Forelimb muscle (tissue), 1 donor: Measurements from ENCODE around the gene GNB2. TPM values are rescaled to one million over a fixed set of nuclear protein-coding genes. Genes with fewer than 3 reads are reported as not detected.
A peak's percentile ranks its signal among the peaks of the same experiment; 100 is the strongest.
"Not testable (repeated sequence)": the region's sequence is repeated elsewhere in the genome, so short reads cannot be mapped to it uniquely, and the experiment has no call there.

Source experiments
- DNase-seq: peaks from one replicate; pipeline ENCODE4 v3.0.0-alpha.2; 2013; ENCODE audit warnings: low read depth
- polyA plus RNA-seq: library from polyadenylated mRNA; unstranded; fragments of 120-200 nt; gene quantifications from one replicate; pipeline ENCODE4 v1.2.1, GENCODE V29; 2013; ENCODE audit not compliant: insufficient read length

Gene GNB2
- polyA plus RNA-seq, 1 donor: 139 TPM

DNA sequence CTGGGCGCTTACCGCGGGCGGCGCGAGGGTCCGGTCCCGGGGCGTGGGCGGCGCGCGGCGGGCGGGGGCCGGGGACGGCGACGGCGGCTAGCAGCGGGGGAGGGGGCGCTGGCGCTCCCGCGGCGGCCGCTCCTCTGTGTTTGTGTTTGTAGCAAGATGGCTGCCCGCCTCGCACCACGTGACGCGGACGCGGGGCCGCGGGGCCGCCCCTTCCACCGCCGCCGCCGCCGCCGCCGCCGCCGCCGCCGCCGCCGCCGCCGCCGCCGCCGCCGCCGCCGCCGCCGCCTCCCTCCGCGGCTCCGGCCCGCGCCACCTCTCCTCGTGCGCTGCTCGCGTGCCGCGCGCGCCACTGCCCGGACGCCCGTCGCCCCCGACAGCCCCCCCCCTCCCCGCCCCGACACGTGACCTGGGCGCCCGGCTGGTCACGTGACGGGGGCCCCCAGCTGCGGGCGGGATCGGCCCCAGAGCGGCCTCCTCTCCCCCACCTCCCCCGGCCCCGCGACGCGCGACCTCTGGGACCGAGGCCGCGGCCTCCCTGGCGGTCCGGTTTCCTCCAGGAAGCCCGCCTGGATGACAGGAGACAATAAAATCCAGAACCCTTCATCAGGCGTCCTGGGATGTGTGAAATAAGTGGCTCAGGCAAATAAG is 20.7 kb downstream of the GNB2 start, which contains the start of gene GIGYF1:
Gene GIGYF1 (minus strand): TSS at position 153 of the 648 bp plus-strand sequence. CDS start 6,012 bp downstream, outside the sequence.
- DNase-seq: no peak

DNA sequence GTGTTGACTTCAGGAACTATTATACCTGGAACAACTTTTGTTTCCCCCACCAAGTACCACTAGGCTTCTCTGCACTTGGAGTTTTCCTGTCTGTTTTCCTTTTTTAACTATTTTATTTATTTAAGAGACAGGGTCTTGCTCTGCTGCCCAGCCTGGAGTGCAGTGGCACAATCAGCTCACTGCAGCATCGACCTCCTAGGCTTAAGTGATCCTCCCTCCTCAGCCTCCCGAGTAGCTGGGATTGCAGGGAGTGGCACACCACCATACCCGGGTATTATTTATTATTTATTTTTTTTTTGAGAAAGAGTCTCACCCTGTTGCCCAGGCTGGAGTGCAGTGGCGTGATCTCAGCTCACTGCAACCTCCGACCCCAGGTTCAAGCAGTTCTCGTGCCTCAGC is 22.6 kb downstream of the GNB2 start:
- DNase-seq: no peak

DNA sequence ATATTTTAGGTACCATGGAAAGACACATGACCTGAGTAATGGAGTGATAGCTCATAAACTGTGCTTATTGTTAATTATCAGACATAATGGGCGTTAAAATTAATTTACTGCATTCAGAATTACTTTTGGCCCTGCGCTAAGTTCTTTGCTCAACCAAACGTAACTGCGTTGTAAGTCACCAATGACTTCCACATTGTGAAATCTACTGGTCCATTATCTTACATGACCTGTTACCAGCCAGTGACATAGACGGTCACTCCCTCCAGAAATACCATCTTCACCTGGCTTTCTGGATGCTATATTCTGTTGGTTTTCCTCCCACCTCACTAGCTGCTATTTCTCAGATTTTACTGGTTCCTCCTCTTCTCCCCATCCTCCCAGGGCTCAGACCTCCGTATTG is 25.5 kb downstream of the GNB2 start:
- no peak for DNase-seq

DNA sequence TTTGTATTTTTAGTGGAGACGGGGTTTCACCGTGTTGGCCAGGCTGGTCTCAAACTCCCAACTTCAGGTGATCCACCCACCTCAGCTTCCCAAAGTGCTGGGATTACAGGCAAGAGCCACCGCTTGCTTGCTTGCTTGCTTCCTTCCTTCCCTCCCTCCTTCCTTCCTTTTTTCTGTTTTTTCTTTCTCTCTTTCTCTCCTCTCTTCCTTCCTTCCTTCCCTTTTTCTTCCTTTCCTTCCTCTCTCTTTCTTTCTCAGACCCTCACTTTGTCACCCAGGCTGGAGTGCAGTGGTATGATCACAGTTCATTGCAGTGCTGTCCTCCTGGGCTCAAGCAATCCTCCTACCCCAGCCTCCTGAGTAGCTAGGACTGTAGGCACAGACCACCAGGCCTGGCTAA is 27.5 kb downstream of the GNB2 start:
- not testable (repeated sequence) for DNase-seq

DNA sequence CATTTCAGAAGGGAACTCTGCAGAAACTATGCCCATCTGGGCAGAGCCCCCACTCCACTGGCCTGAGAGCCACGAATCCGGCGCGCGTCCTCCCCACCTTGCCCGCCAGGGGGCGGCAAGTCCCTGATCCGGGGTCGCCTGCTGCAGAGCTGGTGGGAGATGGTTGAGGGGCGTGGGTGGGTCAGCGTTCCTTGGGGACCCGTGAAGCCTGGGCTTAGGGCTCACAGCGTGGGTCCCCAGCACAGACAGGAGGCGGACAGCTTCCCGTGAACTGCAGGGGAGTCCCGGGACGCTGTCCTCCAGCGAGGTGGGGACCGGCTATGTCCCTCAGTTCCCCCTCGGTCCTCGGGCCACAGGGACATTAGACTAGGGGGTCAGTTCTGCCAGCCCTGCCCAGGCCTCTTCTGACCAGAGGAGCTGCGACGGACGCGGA is 31.8 kb downstream of the GNB2 start:
- no peak for DNase-seq

DNA sequence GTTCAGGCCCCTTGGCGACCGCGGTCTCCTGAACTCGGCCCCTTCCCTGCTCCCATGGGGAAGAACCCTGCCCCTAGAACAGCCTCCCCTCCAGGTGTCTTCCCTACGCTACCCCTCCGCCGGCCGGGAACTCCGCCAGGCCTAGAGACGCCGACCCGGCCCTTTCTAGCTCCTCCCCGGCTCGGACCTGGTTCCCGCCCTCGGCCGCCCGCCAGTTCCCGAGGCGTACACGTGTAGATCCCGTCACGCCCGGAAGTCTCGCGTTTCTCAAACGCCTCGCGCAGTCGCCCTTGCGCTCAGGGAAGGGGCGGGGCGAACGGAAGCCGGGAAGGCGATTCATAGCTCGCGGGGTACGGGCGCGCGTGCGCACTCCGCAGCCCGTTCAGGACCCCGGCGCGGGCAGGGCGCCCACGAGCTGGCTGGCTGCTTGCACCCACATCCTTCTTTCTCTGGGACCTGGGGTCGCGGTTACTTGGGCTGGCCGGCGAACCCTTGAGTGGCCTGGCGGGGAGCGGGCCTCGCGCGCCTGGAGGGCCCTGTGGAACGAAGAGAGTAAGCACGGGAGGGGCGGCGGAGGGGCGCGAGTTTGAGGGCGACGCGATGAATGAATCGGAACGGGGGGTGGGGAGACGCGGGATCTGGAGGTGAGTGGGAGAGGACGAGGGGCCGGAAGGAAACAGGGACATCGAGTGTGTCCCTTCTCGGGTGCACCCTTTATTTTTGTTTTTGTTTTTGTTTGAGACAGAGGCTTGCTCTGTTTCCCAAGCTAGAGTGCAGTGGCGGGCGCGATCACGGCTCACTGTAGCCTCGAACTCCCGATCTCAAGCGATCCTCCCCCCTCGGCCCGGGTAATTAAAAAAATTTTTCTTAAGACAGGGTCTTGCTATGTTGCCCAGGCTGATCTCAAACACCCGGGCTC is 32.5 kb downstream of the GNB2 start, which contains the start of gene POP7:
Gene POP7 (plus strand): TSS at position 369 of the 919 bp plus-strand sequence. CDS start 710 bp downstream, outside the sequence.
- DNase-seq: peak; percentile 91

DNA sequence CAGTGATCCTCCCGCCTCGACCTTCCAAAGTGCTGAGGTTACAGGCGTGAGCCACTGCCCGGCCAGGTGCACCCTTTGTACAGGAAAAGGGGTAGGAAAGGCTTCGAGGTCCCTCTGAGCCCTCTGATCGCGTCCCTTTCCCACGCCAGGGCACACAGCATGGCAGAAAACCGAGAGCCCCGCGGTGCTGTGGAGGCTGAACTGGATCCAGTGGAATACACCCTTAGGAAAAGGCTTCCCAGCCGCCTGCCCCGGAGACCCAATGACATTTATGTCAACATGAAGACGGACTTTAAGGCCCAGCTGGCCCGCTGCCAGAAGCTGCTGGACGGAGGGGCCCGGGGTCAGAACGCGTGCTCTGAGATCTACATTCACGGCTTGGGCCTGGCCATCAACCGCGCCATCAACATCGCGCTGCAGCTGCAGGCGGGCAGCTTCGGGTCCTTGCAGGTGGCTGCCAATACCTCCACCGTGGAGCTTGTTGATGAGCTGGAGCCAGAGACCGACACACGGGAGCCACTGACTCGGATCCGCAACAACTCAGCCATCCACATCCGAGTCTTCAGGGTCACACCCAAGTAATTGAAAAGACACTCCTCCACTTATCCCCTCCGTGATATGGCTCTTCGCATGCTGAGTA is 33.3 kb downstream of the GNB2 start:
- DNase-seq: no peak

DNA sequence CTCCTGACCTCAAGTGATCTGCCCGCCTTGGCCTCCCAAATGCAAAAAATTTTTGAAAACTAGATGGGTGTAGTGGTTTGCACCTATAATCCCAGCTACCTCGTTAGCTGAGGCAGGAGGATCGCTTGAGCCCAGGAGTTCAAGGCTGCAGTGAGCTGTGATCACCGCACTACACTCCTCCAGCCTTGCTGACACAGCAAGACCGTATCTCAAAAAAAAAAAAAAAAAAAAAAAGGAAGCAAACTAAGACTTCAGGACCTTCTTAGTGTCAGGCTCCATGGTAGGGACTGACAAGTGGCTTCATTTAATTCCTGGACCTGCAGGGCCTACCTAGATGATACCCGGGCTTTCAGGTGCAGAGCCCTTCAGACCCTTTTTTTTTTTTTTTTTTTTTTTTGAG is 34.9 kb downstream of the GNB2 start:
- DNase-seq: no peak

DNA sequence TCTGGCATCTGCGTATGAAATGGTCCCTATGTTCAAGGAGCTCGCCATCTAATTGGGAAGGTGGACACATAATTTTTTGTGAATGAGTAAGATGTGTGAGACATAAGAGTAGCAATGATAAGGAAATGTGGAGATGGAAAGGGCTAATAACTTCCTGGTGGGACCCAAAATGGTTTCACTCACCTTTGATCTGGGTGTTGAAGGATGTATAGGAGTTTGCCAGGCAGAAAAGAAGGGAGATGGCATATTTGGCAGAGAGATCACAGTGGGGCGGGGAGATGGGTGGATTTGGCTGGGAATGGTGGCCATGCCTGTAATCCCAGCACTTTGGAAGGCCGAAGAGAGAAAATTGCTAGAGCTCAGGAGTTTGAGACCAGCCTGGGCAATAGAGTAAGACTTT is 36.9 kb downstream of the GNB2 start:
- DNase-seq: no peak

DNA sequence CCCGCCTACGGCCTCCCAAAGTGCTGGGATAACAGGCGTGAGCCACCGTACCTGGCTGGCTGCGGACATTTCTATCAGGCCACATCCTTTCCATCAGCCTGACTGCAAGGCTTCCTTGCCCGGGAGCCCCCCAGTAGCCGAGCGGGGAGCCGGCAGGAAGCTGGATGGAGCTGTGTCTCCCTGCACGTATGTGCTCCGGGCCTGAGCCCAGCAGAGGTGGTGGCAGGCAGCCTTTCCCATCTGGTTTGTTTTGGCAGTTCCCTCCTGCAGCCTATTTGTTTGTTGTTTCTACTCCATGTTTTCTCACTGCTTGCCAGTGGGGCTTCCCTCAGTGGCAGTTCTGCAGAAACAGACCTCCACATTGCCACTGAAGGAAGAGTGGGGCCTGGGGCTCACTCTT is 37.8 kb downstream of the GNB2 start:
- no peak for DNase-seq

DNA sequence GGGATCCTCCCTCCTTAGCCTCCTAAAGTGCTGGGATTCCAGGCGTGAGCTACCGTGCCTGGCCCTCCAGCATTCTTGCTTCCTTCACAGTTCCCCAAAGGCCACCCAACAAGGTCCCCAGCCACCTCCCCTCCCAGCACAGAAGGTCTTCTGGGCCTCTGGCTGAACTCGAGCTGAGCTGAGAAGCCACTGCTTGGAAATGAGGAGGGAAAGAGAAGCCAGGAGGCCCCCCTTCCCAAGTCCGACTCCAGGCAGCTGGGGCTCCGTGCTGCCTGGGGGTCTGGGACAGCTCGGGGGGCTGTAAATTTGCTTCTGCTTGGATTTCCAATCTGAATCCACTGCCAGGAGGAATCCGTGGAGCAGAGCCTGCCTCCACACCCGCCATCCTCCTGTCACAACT is 41.2 kb downstream of the GNB2 start:
- DNase-seq: no peak

DNA sequence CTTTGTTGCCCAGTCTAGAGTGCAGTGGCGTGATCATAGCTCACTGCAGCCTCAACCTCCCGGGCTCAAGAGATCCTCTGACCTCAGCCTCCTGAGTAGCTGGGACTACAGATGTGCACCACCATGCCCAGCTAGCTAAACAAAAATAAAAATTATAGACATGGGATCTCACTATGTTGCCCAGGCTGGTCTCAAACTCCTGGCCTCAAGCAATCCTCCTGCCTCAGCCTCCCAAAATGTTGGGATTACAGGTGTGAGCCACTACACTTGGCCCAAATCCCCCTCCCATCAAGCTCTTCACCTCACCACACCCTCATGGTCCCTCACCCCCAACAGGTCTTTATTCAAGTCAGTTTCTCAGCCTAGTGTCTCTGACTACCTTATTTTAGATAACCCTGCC is 43.5 kb downstream of the GNB2 start:
- DNase-seq: not testable (repeated sequence)

DNA sequence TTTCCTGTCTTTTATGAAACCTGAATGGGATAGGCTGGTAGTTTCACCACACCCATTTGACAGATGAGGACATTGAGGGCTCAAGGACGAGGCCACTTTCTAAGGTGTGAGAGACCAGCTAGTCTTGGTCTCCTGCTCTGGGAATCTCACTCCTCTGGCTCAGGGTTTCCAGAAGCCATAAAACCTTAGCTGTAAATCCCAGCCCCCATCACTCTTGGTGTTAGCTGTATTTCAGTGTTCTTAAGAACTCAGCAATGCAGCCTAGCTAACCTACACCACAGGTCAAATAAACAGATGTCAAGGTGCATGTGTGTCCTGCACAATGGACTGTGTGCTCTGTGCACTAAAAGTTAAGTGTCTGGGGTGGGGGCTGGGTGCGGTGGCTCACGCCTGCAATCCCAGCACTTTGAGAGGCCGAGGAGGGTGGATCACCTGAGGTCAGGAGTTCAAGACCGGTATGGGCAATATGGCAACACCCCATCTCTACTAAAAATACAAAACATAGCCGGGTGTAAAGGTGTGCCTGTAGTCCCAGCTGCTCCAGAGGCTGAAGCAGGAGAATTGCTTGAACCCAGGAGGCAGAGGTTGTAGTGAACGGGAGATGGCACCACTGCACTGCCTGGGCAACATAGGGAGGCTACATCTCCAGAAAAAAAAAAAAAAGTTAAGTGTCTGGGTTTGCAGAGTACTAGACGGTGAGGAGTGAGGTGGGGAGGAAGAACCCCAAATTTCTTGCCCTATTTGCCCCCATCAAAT is 46.2 kb downstream of the GNB2 start:
- DNase-seq: no peak

DNA sequence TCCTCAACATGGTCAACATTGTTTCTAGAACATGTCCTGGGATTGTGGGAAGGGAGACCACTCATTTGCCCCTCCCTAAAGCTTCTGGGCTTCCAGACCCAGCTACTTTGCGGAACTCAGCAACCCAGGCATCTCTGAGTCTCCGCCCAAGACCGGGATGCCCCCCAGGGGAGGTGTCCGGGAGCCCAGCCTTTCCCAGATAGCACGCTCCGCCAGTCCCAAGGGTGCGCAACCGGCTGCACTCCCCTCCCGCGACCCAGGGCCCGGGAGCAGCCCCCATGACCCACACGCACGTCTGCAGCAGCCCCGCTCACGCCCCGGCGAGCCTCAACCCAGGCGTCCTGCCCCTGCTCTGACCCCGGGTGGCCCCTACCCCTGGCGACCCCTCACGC is 46.7 kb downstream of the GNB2 start, which contains the start of gene EPO:
Gene EPO (plus strand): TSS at position 190 of the 392 bp plus-strand sequence. CDS start 513 bp downstream, outside the sequence.
- DNase-seq: no peak

DNA sequence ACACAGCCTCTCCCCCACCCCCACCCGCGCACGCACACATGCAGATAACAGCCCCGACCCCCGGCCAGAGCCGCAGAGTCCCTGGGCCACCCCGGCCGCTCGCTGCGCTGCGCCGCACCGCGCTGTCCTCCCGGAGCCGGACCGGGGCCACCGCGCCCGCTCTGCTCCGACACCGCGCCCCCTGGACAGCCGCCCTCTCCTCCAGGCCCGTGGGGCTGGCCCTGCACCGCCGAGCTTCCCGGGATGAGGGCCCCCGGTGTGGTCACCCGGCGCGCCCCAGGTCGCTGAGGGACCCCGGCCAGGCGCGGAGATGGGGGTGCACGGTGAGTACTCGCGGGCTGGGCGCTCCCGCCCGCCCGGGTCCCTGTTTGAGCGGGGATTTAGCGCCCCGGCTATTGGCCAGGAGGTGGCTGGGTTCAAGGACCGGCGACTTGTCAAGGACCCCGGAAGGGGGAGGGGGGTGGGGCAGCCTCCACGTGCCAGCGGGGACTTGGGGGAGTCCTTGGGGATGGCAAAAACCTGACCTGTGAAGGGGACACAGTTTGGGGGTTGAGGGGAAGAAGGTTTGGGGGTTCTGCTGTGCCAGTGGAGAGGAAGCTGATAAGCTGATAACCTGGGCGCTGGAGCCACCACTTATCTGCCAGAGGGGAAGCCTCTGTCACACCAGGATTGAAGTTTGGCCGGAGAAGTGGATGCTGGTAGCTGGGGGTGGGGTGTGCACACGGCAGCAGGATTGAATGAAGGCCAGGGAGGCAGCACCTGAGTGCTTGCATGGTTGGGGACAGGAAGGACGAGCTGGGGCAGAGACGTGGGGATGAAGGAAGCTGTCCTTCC is 47.3 kb downstream of the GNB2 start:
- DNase-seq: no peak

DNA sequence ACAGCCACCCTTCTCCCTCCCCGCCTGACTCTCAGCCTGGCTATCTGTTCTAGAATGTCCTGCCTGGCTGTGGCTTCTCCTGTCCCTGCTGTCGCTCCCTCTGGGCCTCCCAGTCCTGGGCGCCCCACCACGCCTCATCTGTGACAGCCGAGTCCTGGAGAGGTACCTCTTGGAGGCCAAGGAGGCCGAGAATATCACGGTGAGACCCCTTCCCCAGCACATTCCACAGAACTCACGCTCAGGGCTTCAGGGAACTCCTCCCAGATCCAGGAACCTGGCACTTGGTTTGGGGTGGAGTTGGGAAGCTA is 47.9 kb downstream of the GNB2 start:
- no peak for DNase-seq

DNA sequence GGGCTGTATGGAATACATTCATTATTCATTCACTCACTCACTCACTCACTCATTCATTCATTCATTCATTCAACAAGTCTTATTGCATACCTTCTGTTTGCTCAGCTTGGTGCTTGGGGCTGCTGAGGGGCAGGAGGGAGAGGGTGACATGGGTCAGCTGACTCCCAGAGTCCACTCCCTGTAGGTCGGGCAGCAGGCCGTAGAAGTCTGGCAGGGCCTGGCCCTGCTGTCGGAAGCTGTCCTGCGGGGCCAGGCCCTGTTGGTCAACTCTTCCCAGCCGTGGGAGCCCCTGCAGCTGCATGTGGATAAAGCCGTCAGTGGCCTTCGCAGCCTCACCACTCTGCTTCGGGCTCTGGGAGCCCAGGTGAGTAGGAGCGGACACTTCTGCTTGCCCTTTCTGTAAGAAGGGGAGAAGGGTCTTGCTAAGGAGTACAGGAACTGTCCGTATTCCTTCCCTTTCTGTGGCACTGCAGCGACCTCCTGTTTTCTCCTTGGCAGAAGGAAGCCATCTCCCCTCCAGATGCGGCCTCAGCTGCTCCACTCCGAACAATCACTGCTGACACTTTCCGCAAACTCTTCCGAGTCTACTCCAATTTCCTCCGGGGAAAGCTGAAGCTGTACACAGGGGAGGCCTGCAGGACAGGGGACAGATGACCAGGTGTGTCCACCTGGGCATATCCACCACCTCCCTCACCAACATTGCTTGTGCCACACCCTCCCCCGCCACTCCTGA is 49.1 kb downstream of the GNB2 start:
- DNase-seq: no peak

DNA sequence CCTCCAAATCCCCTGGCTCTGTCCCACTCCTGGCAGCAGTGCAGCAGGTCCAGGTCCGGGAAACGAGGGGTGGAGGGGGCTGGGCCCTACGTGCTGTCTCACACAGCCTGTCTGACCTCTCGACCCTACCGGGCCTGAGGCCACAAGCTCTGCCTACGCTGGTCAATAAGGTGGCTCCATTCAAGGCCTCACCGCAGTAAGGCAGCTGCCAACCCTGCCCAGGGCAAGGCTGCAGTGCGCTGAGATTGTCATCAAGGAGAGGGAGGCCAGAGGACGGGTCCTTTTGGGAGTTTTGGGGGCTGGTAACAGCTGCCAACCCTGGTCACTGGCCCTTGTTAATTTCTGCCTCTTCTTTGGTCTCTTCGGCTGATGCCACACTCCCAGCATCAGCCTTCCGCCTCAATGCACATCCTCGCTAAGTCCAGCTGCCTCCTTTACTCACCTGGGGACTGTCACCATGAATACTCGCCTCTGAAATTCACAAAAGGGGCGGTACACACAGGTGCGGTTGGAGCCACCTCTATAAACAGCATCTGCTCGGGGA is 50.3 kb downstream of the GNB2 start:
- DNase-seq: no peak

DNA sequence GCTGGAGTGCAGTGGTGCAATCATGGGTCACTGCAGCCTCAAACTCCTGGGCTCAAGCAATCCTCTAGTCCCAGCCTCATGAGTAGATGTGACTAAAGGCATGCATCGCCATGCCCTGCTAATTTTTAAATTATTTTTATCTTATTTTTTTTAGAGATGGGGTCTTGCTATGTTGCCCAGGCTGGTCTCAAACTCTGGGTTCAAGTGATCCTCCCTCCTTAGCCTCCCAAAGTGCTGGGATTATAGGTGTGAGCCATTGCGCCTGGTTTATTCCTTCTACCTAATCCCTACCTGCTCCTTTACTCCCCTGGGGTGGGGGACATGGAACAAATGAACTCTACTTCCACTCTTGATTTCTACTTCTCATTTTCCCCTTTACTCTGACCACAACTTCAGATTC is 50.8 kb downstream of the GNB2 start:
- not testable (repeated sequence) for DNase-seq
